Measurements from ENCODE around the gene SCTR. TPM values are rescaled to one million over a fixed set of nuclear protein-coding genes. Genes with fewer than 3 reads are reported as not detected.

Gene SCTR
- total and polyA plus RNA-seq, 2 donors (not counting 1 experiment from before 2014, with no cell fraction given): not detected

GRCh38 chr2:119495948-119496347 is 28.3 kb downstream of the SCTR start:
- Mint-ChIP-seq H3K4me1 (no peaks in the 10 kb centered on the region), H3K9me3 (ENCODE audit: insufficient read depth) (peaks cover 14% of the 10 kb centered on the region), H3K27ac (no peak overlapping the region), H3K27me3 (peaks cover 47% of the 10 kb centered on the region), H3K4me3 (no peak overlapping the region)
- DNase-seq (no peak), ATAC-seq (ENCODE audit: low read depth) (no peak)
- Histone ChIP-seq H3K9me3 (ENCODE audit: control extremely low read depth in 1 of 3, control insufficient read depth in 2 of 3, insufficient read depth in 1 of 3, low read length in 2 of 3) (peaks cover 0 to 8% (median 3%) of the 10 kb centered on the region in 3 donors), H3K9ac (ENCODE audit: low read length) (no peak overlapping the region), H3K4me1 (ENCODE audit: control insufficient read depth in 2 of 2, insufficient read depth in 2 of 2, low read length in 2 of 2) (no peaks in the 10 kb centered on the region), H3K4me2 (replicated peaks; ENCODE audit: low read depth, low read length, poor library complexity, severe bottlenecking) (no peak overlapping the region), H2AFZ (ENCODE audit: insufficient read depth, low read depth, low read length, poor library complexity, severe bottlenecking) (no peak overlapping the region), H3K27me3 (replicated peaks in 1 of 4; ENCODE audit: control extremely low read depth in 1 of 4, control insufficient read depth in 3 of 4, insufficient read depth in 4 of 4, low read length in 3 of 4) (peaks cover 0 to 21% (median 5%) of the 10 kb centered on the region in 4 experiments), H4K20me1 (ENCODE audit: control insufficient read depth, insufficient read depth, low read length, poor library complexity, severe bottlenecking) (no peaks in the 10 kb centered on the region), H3K79me2 (ENCODE audit: control insufficient read depth, insufficient read depth, low read length) (no peaks in the 10 kb centered on the region), H3K27ac (ENCODE audit: low read length in 2 of 2) (no peak overlapping the region), H3K36me3 (replicated peaks in 1 of 2; ENCODE audit: control extremely low read depth in 1 of 2, control insufficient read depth in 1 of 2, extremely low read depth in 1 of 2, insufficient read depth in 2 of 2, low read length in 1 of 2) (no peaks in the 10 kb centered on the region), H3K4me3 (ENCODE audit: control extremely low read depth in 1 of 5, extremely low read depth in 1 of 5, insufficient read depth in 1 of 5, low read depth in 2 of 5, low read length in 4 of 5) (no peak overlapping the region)
- WGBS (ENCODE audit: insufficient coverage): 92% methylated on average over 2 of the region's 2 CpGs
- no peak for TF ChIP-seq CTCF (IDR thresholded peaks at IDR 0.05)
- TF ChIP-seq EZH2 (IDR thresholded peaks at IDR 0.05; ENCODE audit: borderline replicate concordance, insufficient read depth, low read depth, low read length, poor library complexity, severe bottlenecking): no peak
- intact Hi-C loops (cut with micrococcal nuclease): no loop called here
- ChIA-PET CTCF (no interaction called here), POLR2A (no interaction called here)

- intact Hi-C loops (cut with micrococcal nuclease): no loop called here
- CTCF ChIA-PET: no interaction called here
- DNase-seq (no peak), ATAC-seq (ENCODE audit: low read depth) (no peak)
- no peaks in the 10 kb centered on the region for H3K79me2 ChIP-seq (ENCODE audit: control insufficient read depth, insufficient read depth, low read length)
- no peaks in the 10 kb centered on the region for H4K20me1 ChIP-seq (ENCODE audit: control insufficient read depth, insufficient read depth, low read length, poor library complexity, severe bottlenecking)
- H3K27me3 ChIP-seq (replicated peaks in 1 of 4; ENCODE audit: control extremely low read depth in 1 of 4, control insufficient read depth in 3 of 4, insufficient read depth in 4 of 4, low read length in 3 of 4): peaks cover 0 to 21% (median 4%) of the 10 kb centered on the region in 4 experiments
- H3K4me3 ChIP-seq (ENCODE audit: control extremely low read depth in 1 of 5, extremely low read depth in 1 of 5, insufficient read depth in 1 of 5, low read depth in 2 of 5, low read length in 4 of 5): no peak overlapping the region
- no peaks in the 10 kb centered on the region for H3K36me3 ChIP-seq (replicated peaks in 1 of 2; ENCODE audit: control extremely low read depth in 1 of 2, control insufficient read depth in 1 of 2, extremely low read depth in 1 of 2, insufficient read depth in 2 of 2, low read length in 1 of 2)
- Mint-ChIP-seq H3K27ac (no peak overlapping the region), H3K9me3 (ENCODE audit: insufficient read depth) (peaks cover 6% of the 10 kb centered on the region), H3K27me3 (peaks cover 36% of the 10 kb centered on the region), H3K4me3 (no peak overlapping the region), H3K4me1 (no peaks in the 10 kb centered on the region)
- H3K9ac ChIP-seq (ENCODE audit: low read length): no peak overlapping the region
- no peak overlapping the region for H2AFZ ChIP-seq (ENCODE audit: insufficient read depth, low read depth, low read length, poor library complexity, severe bottlenecking)
- POLR2A ChIA-PET: no interaction called here
- peaks cover 0 to 2% (median 0%) of the 10 kb centered on the region in 3 donors for H3K9me3 ChIP-seq (ENCODE audit: control extremely low read depth in 1 of 3, control insufficient read depth in 2 of 3, insufficient read depth in 1 of 3, low read length in 2 of 3)
- TF ChIP-seq CTCF (IDR thresholded peaks at IDR 0.05) (no peak), EZH2 (IDR thresholded peaks at IDR 0.05; ENCODE audit: borderline replicate concordance, insufficient read depth, low read depth, low read length, poor library complexity, severe bottlenecking) (no peak)
- H3K27ac ChIP-seq (ENCODE audit: low read length in 2 of 2): no peak overlapping the region
- H3K4me1 ChIP-seq (ENCODE audit: control insufficient read depth in 2 of 2, insufficient read depth in 2 of 2, low read length in 2 of 2): no peaks in the 10 kb centered on the region
- H3K4me2 ChIP-seq (replicated peaks; ENCODE audit: low read depth, low read length, poor library complexity, severe bottlenecking): no peak overlapping the region
- WGBS (ENCODE audit: insufficient coverage): 90% methylated on average over 3 of the region's 6 CpGs
These were observed 30.0 kb downstream of the SCTR start for GRCh38 chr2:119494163-119494790.
